Endothelial cell of umbilical vein (primary cell): ENCODE results near the gene WDR36. TPM values are rescaled to one million over a fixed set of nuclear protein-coding genes. Genes with fewer than 3 reads are reported as not detected.

Source experiments
- BruUV-seq: library from RNA; stranded (reverse); fragments of 400-500 nt; replicated peaks from 2 replicates; lab custom pipeline; 2021; lab: Mats Ljungman, UMichigan
- CTCF ChIA-PET: fragments of 300-600, 350-600 bp; sonication (Branson Sonifier 250); formaldehyde crosslinking; loops from one replicate; lab custom pipeline; 2021; ENCODE audit warnings: antibody characterized with exemption, inconsistent platforms; lab: Charles Lee
- POLR2A ChIA-PET: fragments of 300-600, 350-600 bp; sonication (Branson Sonifier 250); formaldehyde crosslinking; loops from one replicate; lab custom pipeline; 2021; ENCODE audit warnings: antibody characterized with exemption, inconsistent platforms; lab: Charles Lee
- DNase-seq: peaks from one replicate; pipeline ENCODE4 v3.0.0-alpha.2; 2011; ENCODE audit warnings: low read depth, low spot score
- FAIRE-seq: peaks from 2 replicates; lab custom pipeline; 2011; peaks lifted over from hg19 to GRCh38; lab: Jason Lieb, UNC
- H2AFZ ChIP-seq: 2 replicates; pipeline ENCODE4 v1.6.0; 2012; ENCODE audit warnings: low read depth, low read length, control low read depth, inconsistent platforms
- H3K27ac ChIP-seq: 2 replicates; pipeline ENCODE4 v1.5.1; 2011; ENCODE audit warnings: low read depth, mild to moderate bottlenecking, control low read depth, low read length, moderate library complexity; ENCODE audit not compliant: insufficient read depth
- H3K27me3 ChIP-seq, 2 experiments: 2 replicates each; pipeline versions ENCODE4 v1.6.0 to v1.6.1; 2011; ENCODE audit warnings: low read length in 2 of 2, mixed read lengths in 1 of 2; ENCODE audit not compliant: control insufficient read depth in 2 of 2, insufficient read depth in 2 of 2
- H3K36me3 ChIP-seq, 2 experiments: 2 replicates in 1 of 2; 3 replicates in 1 of 2; pipeline ENCODE4 v1.5.1; 2011; ENCODE audit warnings: low read length in 2 of 2, mild to moderate bottlenecking in 1 of 2, moderate library complexity in 1 of 2; ENCODE audit not compliant: control insufficient read depth in 2 of 2, insufficient read depth in 2 of 2; ENCODE audit errors: extremely low read depth in 1 of 2
- H3K4me1 ChIP-seq: 3 replicates; pipeline ENCODE4 v1.5.1; 2011; ENCODE audit warnings: mild to moderate bottlenecking, low read length; ENCODE audit not compliant: control insufficient read depth, insufficient read depth; ENCODE audit errors: extremely low read depth
- H3K4me2 ChIP-seq: 2 replicates; pipeline ENCODE4 v1.6.1; 2011; ENCODE audit warnings: low read length, control low read depth, mixed read lengths; ENCODE audit not compliant: insufficient read depth
- H3K4me3 ChIP-seq, 3 experiments: fragments of 200-600 bp in 1 of 3; sonication (generic), shearing (Covaris generic) in 1 of 3; replicated peaks in 1 of 3; 2 replicates each; pipeline ENCODE4 v1.5.1; 2011 to 2016; ENCODE audit warnings: control low read depth in 3 of 3, low read length in 3 of 3, mild to moderate bottlenecking in 2 of 3, inconsistent platforms in 1 of 3, low read depth in 1 of 3, moderate library complexity in 1 of 3; ENCODE audit not compliant: insufficient read depth in 1 of 3
- H3K79me2 ChIP-seq: 2 replicates; pipeline ENCODE4 v1.6.0; 2012; ENCODE audit warnings: low read length, inconsistent platforms; ENCODE audit not compliant: control insufficient read depth, insufficient read depth
- H3K9ac ChIP-seq: replicated peaks from 2 replicates; pipeline ENCODE3; 2011; ENCODE audit warnings: low read length, control low read depth; ENCODE audit not compliant: insufficient read depth; ENCODE audit errors: extremely low read depth
- H3K9me1 ChIP-seq: replicated peaks from 3 replicates; pipeline ENCODE4 v1.6.0; 2011; ENCODE audit warnings: mild to moderate bottlenecking, low read length; ENCODE audit not compliant: control insufficient read depth, insufficient read depth; ENCODE audit errors: extremely low read depth
- H3K9me3 ChIP-seq: replicated peaks from 2 replicates; pipeline ENCODE4 v1.5.1; 2012; ENCODE audit warnings: low read length, inconsistent platforms; ENCODE audit not compliant: control insufficient read depth, insufficient read depth
- H4K20me1 ChIP-seq: replicated peaks from 2 replicates; pipeline ENCODE3; 2011; ENCODE audit warnings: mild to moderate bottlenecking, low read length; ENCODE audit not compliant: control insufficient read depth, insufficient read depth; ENCODE audit errors: extremely low read depth
- EZH2 ChIP-seq: IDR thresholded peaks from 2 replicates; pipeline ENCODE4 v1.6.1; 2012; ENCODE audit warnings: borderline replicate concordance, low read depth, mild to moderate bottlenecking, moderate library complexity, low read length, inconsistent platforms; ENCODE audit not compliant: severe bottlenecking
- FOS ChIP-seq: IDR thresholded peaks from 2 replicates; pipeline ENCODE4 v1.6.1; 2011; ENCODE audit warnings: mild to moderate bottlenecking, low read length, moderate library complexity, borderline replicate concordance; ENCODE audit not compliant: insufficient read depth
- GATA2 ChIP-seq: IDR thresholded peaks from 2 replicates; pipeline ENCODE4 v1.7.0; 2011; ENCODE audit warnings: low read depth, mild to moderate bottlenecking, moderate library complexity, mixed read lengths, low read length; ENCODE audit not compliant: insufficient read length, insufficient read depth
- JUN ChIP-seq: IDR thresholded peaks from 2 replicates; pipeline ENCODE4 v1.6.1; 2011; ENCODE audit warnings: borderline replicate concordance, low read depth; ENCODE audit not compliant: insufficient read length, insufficient read depth
- MYC ChIP-seq: IDR thresholded peaks from one replicate; pipeline ENCODE4 v1.6.1; 2011; ENCODE audit warnings: mild to moderate bottlenecking, low read depth, low read length
- POLR2A ChIP-seq: IDR thresholded peaks from 2 replicates; pipeline ENCODE4 v1.6.1; 2012; ENCODE audit warnings: low read depth, mild to moderate bottlenecking, control low read depth, low read length
- POLR2AphosphoS5 ChIP-seq: IDR thresholded peaks from 2 replicates; pipeline ENCODE4 v1.6.1; 2012; ENCODE audit warnings: low read depth, mild to moderate bottlenecking, control low read depth, low read length, moderate library complexity; ENCODE audit not compliant: insufficient read depth
- dilution Hi-C: fragments of 300-500 bp; cut with MboI; formaldehyde crosslinking; loops from one replicate; pipeline ENCODE4 v1.15.0; 2019; ENCODE audit warnings: low sequenced_read_pairs; ENCODE audit not compliant: extremely low pct_ligation_motif_present
- intact Hi-C: fragments of 100-400 bp; cut with micrococcal nuclease; formaldehyde crosslinking; loops from one replicate; pipeline ENCODE4 v1.10.0; 2022
- polyA plus RNA-seq, 4 experiments: library from polyadenylated mRNA; depleted of rRNA in 3 of 4; stranded (reverse) in 3 of 4; unstranded in 1 of 4; fragments of >200 nt; gene quantifications; 2 replicates each; pipeline versions ENCODE4 v1.2.1 to v1.2.3, GENCODE V29; 2011 to 2012; ENCODE audit warnings: missing spikeins in 1 of 4
- total RNA-seq: library from RNA; stranded (reverse); gene quantifications from 2 replicates; pipeline ENCODE4 v1.2.3, GENCODE V29; 2021
- TF ChIP-seq, protein P1 (sequence below), 2 donors: IDR thresholded peaks; 1 replicate in 1 of 2; 2 replicates in 1 of 2; pipeline ENCODE4 v1.5.1; 2011; ENCODE audit warnings: low read length in 2 of 2, mild to moderate bottlenecking in 2 of 2, moderate library complexity in 2 of 2, control low read depth in 1 of 2, inconsistent platforms in 1 of 2, low read depth in 1 of 2; ENCODE audit not compliant: insufficient read depth in 1 of 2; ENCODE audit errors: extremely low read depth in 1 of 2
- TF ChIP-seq, protein P2 (sequence below): IDR thresholded peaks from 2 replicates; pipeline ENCODE4 v1.6.1; 2011; ENCODE audit not compliant: insufficient read depth, insufficient read length

The WDR36 gene
- total and polyA plus RNA-seq, 2 donors (not counting 3 experiments of a cell fraction or from before 2014, with no cell fraction given) = 10.6 to 30.2 TPM

DNA sequence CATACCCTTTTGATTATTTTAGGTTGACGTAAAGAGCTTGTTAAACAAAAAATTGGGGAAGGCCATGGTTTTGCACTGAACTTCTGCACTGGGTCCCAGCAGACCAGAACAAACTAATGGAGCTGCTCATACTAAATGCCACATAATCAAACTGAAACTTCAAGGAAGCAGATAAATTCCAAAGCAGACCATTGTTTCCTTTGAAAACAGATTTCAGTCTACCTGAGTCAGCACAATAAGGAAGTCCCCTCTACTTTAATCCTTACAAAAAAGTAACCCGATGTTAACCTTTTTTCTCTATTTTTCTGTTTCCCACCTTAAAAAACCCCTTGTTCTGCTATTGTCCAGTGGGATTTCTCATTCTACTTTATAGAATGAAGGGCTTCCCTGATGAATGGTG is 39.2 kb downstream of the WDR36 start:
- H3K4me2 ChIP-seq = peak overlapping the region; percentile 53
- DNase-seq = peak; percentile 82
- H3K27me3 ChIP-seq = no peaks in the 10 kb centered on the region
- H3K9ac ChIP-seq = no peak overlapping the region
- no peaks in the 10 kb centered on the region for H4K20me1 ChIP-seq
- FAIRE-seq = peak; percentile 50
- TF ChIP-seq GATA2 = no peak
- TF ChIP-seq, protein P1, sequence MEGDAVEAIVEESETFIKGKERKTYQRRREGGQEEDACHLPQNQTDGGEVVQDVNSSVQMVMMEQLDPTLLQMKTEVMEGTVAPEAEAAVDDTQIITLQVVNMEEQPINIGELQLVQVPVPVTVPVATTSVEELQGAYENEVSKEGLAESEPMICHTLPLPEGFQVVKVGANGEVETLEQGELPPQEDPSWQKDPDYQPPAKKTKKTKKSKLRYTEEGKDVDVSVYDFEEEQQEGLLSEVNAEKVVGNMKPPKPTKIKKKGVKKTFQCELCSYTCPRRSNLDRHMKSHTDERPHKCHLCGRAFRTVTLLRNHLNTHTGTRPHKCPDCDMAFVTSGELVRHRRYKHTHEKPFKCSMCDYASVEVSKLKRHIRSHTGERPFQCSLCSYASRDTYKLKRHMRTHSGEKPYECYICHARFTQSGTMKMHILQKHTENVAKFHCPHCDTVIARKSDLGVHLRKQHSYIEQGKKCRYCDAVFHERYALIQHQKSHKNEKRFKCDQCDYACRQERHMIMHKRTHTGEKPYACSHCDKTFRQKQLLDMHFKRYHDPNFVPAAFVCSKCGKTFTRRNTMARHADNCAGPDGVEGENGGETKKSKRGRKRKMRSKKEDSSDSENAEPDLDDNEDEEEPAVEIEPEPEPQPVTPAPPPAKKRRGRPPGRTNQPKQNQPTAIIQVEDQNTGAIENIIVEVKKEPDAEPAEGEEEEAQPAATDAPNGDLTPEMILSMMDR (IDR thresholded peaks at IDR 0.05; ENCODE audit: extremely low read depth in 1 of 2, insufficient read depth in 1 of 2, low read depth in 1 of 2, low read length in 2 of 2) = no peak
- TF ChIP-seq FOS = no peak
- no peak overlapping the region for H3K4me3 ChIP-seq
- CTCF ChIA-PET = interaction anchor here (0.8 to 1.7 kb wide), 5 partner anchors 13 to 400 kb away, joined by 3 to 5 read pairs (median 4); partner anchors contain the start of gene CAMK4
- no peaks in the 10 kb centered on the region for H3K9me3 ChIP-seq
- H3K79me2 ChIP-seq = no peaks in the 10 kb centered on the region
- no peak overlapping the region for H3K27ac ChIP-seq
- H3K36me3 ChIP-seq = no peaks in the 10 kb centered on the region
- intact Hi-C loops (loop anchor here (10.0 kb wide), 1 partner anchor 713 kb away; no protein-coding TSS in a partner anchor), dilution Hi-C loops (no loop called here)
- no peaks in the 10 kb centered on the region for H3K9me1 ChIP-seq
- no peak overlapping the region for H2AFZ ChIP-seq
- peaks cover 30% of the 10 kb centered on the region for H3K4me1 ChIP-seq
- BruUV-seq = no TSS peak
- POLR2A ChIA-PET = no interaction called here

DNA sequence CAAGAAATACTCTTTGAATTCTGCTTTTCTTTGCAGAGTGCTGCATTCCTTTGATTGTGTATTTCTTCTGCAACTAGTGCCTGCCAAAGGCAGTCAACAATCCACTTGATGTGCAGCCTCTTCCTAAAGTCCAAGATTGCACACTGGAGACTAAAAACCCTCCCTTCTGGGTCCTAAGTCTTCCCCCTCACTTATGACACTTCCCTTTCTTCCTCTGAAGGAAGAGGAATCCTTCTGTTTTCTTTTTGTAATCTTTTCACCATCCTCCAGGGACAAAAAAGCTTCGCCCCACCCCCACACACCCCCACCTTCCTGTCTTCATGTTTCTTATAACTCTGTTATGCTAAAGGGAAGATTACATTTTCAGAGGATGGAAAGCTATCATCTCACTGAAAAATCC is 39.9 kb downstream of the WDR36 start:
- ChIA-PET CTCF (interaction anchor here (1.4 kb wide), 1 partner anchor 16 kb away, joined by 3 read pairs; no protein-coding TSS in a partner anchor), POLR2A (no interaction called here)
- Histone ChIP-seq H3K27ac (no peak overlapping the region), H3K4me1 (peaks cover 27% of the 10 kb centered on the region), H3K9ac (no peak overlapping the region), H3K36me3 (no peaks in the 10 kb centered on the region), H3K4me3 (no peak overlapping the region), H4K20me1 (no peaks in the 10 kb centered on the region), H3K9me3 (no peaks in the 10 kb centered on the region), H2AFZ (no peak overlapping the region), H3K4me2 (no peak overlapping the region), H3K27me3 (no peaks in the 10 kb centered on the region), H3K9me1 (no peaks in the 10 kb centered on the region), H3K79me2 (no peaks in the 10 kb centered on the region)
- no TSS peak for BruUV-seq
- TF ChIP-seq MYC (no peak), GATA2 (no peak), FOS (no peak), POLR2A (no peak), EZH2 (no peak), POLR2AphosphoS5 (no peak), JUN (no peak)
- TF ChIP-seq, protein P1 (IDR thresholded peaks at IDR 0.05; ENCODE audit: extremely low read depth in 1 of 2, insufficient read depth in 1 of 2, low read depth in 1 of 2, low read length in 2 of 2) = no peak
- TF ChIP-seq, protein P2, sequence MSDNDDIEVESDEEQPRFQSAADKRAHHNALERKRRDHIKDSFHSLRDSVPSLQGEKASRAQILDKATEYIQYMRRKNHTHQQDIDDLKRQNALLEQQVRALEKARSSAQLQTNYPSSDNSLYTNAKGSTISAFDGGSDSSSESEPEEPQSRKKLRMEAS = no peak
- intact Hi-C loops = loop anchor here (10.0 kb wide), 1 partner anchor 713 kb away; no protein-coding TSS in a partner anchor
- no peak for FAIRE-seq
- dilution Hi-C loops = no loop called here
- no peak for DNase-seq
